Thymus (tissue), 11 donors: Measurements from ENCODE around the gene ADRM1. TPM values are rescaled to one million over a fixed set of nuclear protein-coding genes. Genes with fewer than 3 reads are reported as not detected.

ENCODE experiments used
- DNase-seq, 9 donors: peaks; one replicate each; pipeline ENCODE4 v3.0.0-alpha.2; 2013; ENCODE audit warnings: low spot score in 9 of 9, low read depth in 6 of 9, missing footprints in 1 of 9
- H3K27ac ChIP-seq, 2 donors: one replicate each; pipeline ENCODE4 v1.5.1; 2013; ENCODE audit warnings: control low read depth in 1 of 2, low read depth in 1 of 2, low read length in 1 of 2, mild to moderate bottlenecking in 1 of 2, moderate library complexity in 1 of 2
- H3K27me3 ChIP-seq, 2 donors: one replicate each; pipeline ENCODE4 v1.5.1; 2013; ENCODE audit warnings: low read length in 1 of 2; ENCODE audit not compliant: control insufficient read depth in 2 of 2, insufficient read depth in 1 of 2
- H3K36me3 ChIP-seq, 2 donors: one replicate each; pipeline ENCODE4 v1.5.1; 2013; ENCODE audit warnings: low read length in 1 of 2, mild to moderate bottlenecking in 1 of 2, moderate library complexity in 1 of 2; ENCODE audit not compliant: control insufficient read depth in 2 of 2, insufficient read depth in 2 of 2
- H3K4me1 ChIP-seq, 2 donors: one replicate each; pipeline ENCODE4 v1.5.1; 2013; ENCODE audit warnings: low read length in 2 of 2; ENCODE audit not compliant: control insufficient read depth in 2 of 2, insufficient read depth in 2 of 2
- H3K4me3 ChIP-seq, 2 donors: one replicate each; pipeline ENCODE4 v1.5.1; 2013; ENCODE audit warnings: low read length in 2 of 2, control low read depth in 1 of 2, mild to moderate bottlenecking in 1 of 2
- H3K9me3 ChIP-seq, 2 donors: one replicate each; pipeline ENCODE4 v1.5.1; 2013; ENCODE audit warnings: low read length in 1 of 2, mild to moderate bottlenecking in 1 of 2; ENCODE audit not compliant: control insufficient read depth in 2 of 2, insufficient read depth in 1 of 2
- WGBS: extraction: QIAGEN DNeasy Blood & Tissue Kit; methylation state at CpG from one replicate; pipeline ENCODE4 v1.1.7; 2013; 5-methylcytosine and 5-hydroxymethylcytosine counted together
- polyA plus RNA-seq: library from polyadenylated mRNA; stranded (reverse); fragments of 200-250 nt; gene quantifications from one replicate; pipeline ENCODE4 v1.2.3, GENCODE V29; 2013
- total RNA-seq: library from RNA; stranded (reverse); fragments of 120-200 nt; gene quantifications from one replicate; pipeline ENCODE4 v1.2.4, GENCODE V29; 2013
- donor health status: healthy.

Gene ADRM1
- total and polyA plus RNA-seq, 2 donors = 71.5 to 80.9 TPM

- Histone ChIP-seq H3K27me3 (no peaks in the 10 kb centered on the region), H3K36me3 (peaks cover 39 to 69% of the 10 kb centered on the region in 2 donors), H3K4me3 (no peak overlapping the region), H3K9me3 (peaks cover 0 to 3% of the 10 kb centered on the region in 2 donors), H3K4me1 (no peaks in the 10 kb centered on the region), H3K27ac (no peak overlapping the region)
- no peak for DNase-seq
- 98% methylated on average over 14 of the region's 14 CpGs for WGBS
Observed at GRCh38 chr20:62263396-62263795, 39.4 kb upstream of the ADRM1 start.

GRCh38 chr20:62265365-62265764, 37.4 kb upstream of the ADRM1 start:
- H3K36me3 ChIP-seq = peaks cover 31 to 61% of the 10 kb centered on the region in 2 donors
- no peaks in the 10 kb centered on the region for H3K27me3 ChIP-seq

GRCh38 chr20:62266340-62266739, 36.5 kb upstream of the ADRM1 start:
- H3K27me3 ChIP-seq = no peaks in the 10 kb centered on the region
- no peak for DNase-seq
- no peaks in the 10 kb centered on the region for H3K4me1 ChIP-seq
- WGBS = 98% methylated on average over 10 of the region's 10 CpGs
- H3K4me3 ChIP-seq = no peak overlapping the region
- peaks cover 30 to 51% of the 10 kb centered on the region in 2 donors for H3K36me3 ChIP-seq
- no peak overlapping the region for H3K27ac ChIP-seq
- peaks cover 0 to 3% of the 10 kb centered on the region in 2 donors for H3K9me3 ChIP-seq

More at GRCh38 chr20:62265365-62265764, 37.4 kb upstream of the ADRM1 start:
- no peak overlapping the region for H3K27ac ChIP-seq
- no peaks in the 10 kb centered on the region for H3K4me1 ChIP-seq
- DNase-seq = no peak
- H3K9me3 ChIP-seq = peaks cover 0 to 3% of the 10 kb centered on the region in 2 donors
- H3K4me3 ChIP-seq = no peak overlapping the region
- 99% methylated on average over 1 of the region's 1 CpG for WGBS

GRCh38 chr20:62266851-62267250, 35.9 kb upstream of the ADRM1 start:
- Histone ChIP-seq H3K4me1 (no peaks in the 10 kb centered on the region), H3K36me3 (peaks cover 30 to 52% of the 10 kb centered on the region in 2 donors), H3K9me3 (peaks cover 0 to 3% of the 10 kb centered on the region in 2 donors), H3K4me3 (no peak overlapping the region), H3K27me3 (no peaks in the 10 kb centered on the region), H3K27ac (no peak overlapping the region)
- WGBS = 99% methylated on average over 13 of the region's 13 CpGs
- no peak for DNase-seq

GRCh38 chr20:62267543-62267942, 35.3 kb upstream of the ADRM1 start:
- Histone ChIP-seq H3K36me3 (peaks cover 30 to 52% of the 10 kb centered on the region in 2 donors), H3K27me3 (no peaks in the 10 kb centered on the region), H3K9me3 (peaks cover 0 to 3% of the 10 kb centered on the region in 2 donors), H3K4me1 (no peaks in the 10 kb centered on the region), H3K27ac (no peak overlapping the region), H3K4me3 (no peak overlapping the region)
- WGBS = 93% methylated on average over 10 of the region's 10 CpGs
- no peak for DNase-seq

- Histone ChIP-seq H3K27ac (no peak overlapping the region), H3K4me3 (no peak overlapping the region), H3K27me3 (no peaks in the 10 kb centered on the region), H3K36me3 (peaks cover 27 to 51% of the 10 kb centered on the region in 2 donors), H3K4me1 (no peaks in the 10 kb centered on the region), H3K9me3 (peaks cover 0 to 3% of the 10 kb centered on the region in 2 donors)
- 85% methylated on average over 7 of the region's 7 CpGs for WGBS
- no peak for DNase-seq
Observed at GRCh38 chr20:62268228-62268900, 34.4 kb upstream of the ADRM1 start.

- peaks cover 0 to 3% of the 10 kb centered on the region in 2 donors for H3K9me3 ChIP-seq
- H3K27me3 ChIP-seq = no peaks in the 10 kb centered on the region
- DNase-seq = no peak
- H3K27ac ChIP-seq = no peak overlapping the region
- no peaks in the 10 kb centered on the region for H3K4me1 ChIP-seq
- 96% methylated on average over 14 of the region's 14 CpGs for whole genome bisulfite sequencing
- peaks cover 25 to 52% of the 10 kb centered on the region in 2 donors for H3K36me3 ChIP-seq
- H3K4me3 ChIP-seq = no peak overlapping the region
Observed at GRCh38 chr20:62269378-62269777, 33.4 kb upstream of the ADRM1 start.

GRCh38 chr20:62269871-62270270, 32.9 kb upstream of the ADRM1 start:
- Histone ChIP-seq H3K36me3 (peaks cover 22 to 48% of the 10 kb centered on the region in 2 donors), H3K27ac (no peak overlapping the region), H3K4me3 (no peak overlapping the region), H3K27me3 (no peaks in the 10 kb centered on the region), H3K4me1 (no peaks in the 10 kb centered on the region), H3K9me3 (no peaks in the 10 kb centered on the region)
- no peak for DNase-seq
- WGBS = 97% methylated on average over 17 of the region's 17 CpGs

GRCh38 chr20:62272200-62272599, 30.6 kb upstream of the ADRM1 start:
- WGBS = 98% methylated on average over 10 of the region's 10 CpGs
- H3K9me3 ChIP-seq = no peaks in the 10 kb centered on the region
- no peak overlapping the region for H3K4me3 ChIP-seq
- H3K27me3 ChIP-seq = no peaks in the 10 kb centered on the region
- no peak for DNase-seq
- H3K36me3 ChIP-seq = peaks cover 19 to 43% of the 10 kb centered on the region in 2 donors
- H3K4me1 ChIP-seq = no peaks in the 10 kb centered on the region
- no peak overlapping the region for H3K27ac ChIP-seq
